ENCODE data around the gene MMS22L. TPM values are rescaled to one million over a fixed set of nuclear protein-coding genes. Genes with fewer than 3 reads are reported as not detected.

MMS22L gene
- total and polyA plus RNA-seq, 5 donors = 0.84 to 4.9 (median 3.7) TPM

DNA sequence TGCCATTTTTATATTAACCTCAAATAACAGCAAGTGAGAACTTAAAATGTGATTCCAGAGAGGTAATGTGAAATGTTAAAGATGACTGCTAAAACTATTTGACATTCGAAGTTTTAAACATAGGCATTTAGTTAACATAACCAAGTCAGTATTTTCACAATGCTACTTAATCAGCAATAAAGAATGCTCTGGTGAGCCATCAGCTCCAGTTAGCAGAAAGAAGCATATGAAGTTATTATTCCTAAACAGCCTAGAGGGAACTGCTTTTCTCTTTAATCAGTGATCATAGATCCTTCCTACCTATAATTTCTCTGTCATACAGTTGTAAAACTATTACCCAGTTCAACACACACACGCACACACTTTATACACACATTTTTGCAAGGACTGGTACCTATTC, 60.1 kb downstream of the MMS22L start:
- H3K27ac ChIP-seq (ENCODE audit: low read length) = no peak overlapping the region
- ATAC-seq = no peak
- no peaks in the 10 kb centered on the region for H3K4me1 ChIP-seq (ENCODE audit: control insufficient read depth, insufficient read depth, low read length)
- WGBS = 99% methylated on average over 2 of the region's 2 CpGs
- intact Hi-C loops (cut with DNase I) = no loop called here
- DNase-seq = no peak
- H3K4me3 ChIP-seq (ENCODE audit: low read length) = no peak overlapping the region
- H3K27me3 ChIP-seq (ENCODE audit: control insufficient read depth, insufficient read depth) = no peaks in the 10 kb centered on the region
- H3K9me3 ChIP-seq (ENCODE audit: control insufficient read depth, low read length) = no peaks in the 10 kb centered on the region

DNA sequence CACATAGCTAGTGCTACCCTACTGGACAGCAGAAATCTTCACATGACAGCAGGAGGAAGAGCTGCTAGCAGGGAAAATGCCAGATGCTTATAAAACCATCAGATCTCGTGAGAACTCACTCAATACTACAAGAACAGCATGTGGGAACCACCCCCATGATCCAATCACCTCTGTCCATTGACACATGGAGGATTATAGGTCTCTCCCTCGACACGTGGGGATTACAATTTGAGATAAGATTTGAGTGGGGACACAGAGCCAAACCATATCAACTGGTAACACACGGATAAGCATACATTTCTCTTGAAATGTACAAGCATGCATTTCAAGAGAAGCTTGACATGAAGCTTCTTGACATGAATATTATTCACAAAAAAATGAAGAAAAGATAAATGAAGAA, 64.1 kb downstream of the MMS22L start:
- Histone ChIP-seq H3K9me3 (ENCODE audit: control insufficient read depth, low read length) (no peaks in the 10 kb centered on the region), H3K4me1 (ENCODE audit: control insufficient read depth, insufficient read depth, low read length) (no peaks in the 10 kb centered on the region), H3K27ac (ENCODE audit: low read length) (no peak overlapping the region), H3K4me3 (ENCODE audit: low read length) (no peak overlapping the region), H3K27me3 (ENCODE audit: control insufficient read depth, insufficient read depth) (no peaks in the 10 kb centered on the region)
- intact Hi-C loops (cut with DNase I) = no loop called here
- DNase-seq = no peak
- ATAC-seq = no peak
- 66% methylated on average over 4 of the region's 4 CpGs for WGBS

DNA sequence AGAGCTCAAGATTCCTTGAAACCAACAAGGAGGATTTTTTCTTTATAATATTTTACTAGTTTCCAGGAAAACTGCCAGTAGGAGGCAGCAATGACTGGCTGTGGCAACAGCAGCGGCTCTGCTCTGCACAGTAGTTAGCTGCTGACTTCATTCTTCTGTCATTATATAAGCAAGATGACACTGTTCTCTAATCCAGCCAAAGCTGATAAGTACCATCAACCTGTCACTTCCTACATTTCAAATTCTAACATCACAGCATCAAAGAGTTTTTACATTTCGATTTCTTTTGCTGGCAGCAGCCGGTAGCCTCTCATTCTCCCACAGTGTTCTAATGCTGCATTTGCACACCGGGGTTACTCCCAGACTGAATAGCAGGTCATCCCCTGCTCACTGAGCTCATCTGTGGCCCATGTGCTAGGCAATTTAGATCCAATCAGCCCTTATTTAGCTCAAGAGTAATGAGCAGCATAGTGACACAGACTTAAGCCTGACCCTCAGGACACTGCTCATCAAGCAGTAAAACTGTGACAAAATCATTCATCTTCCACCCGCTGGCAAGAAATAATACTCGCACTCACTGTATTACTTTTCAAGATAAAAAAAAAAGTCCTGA, 67.8 kb downstream of the MMS22L start:
- 59% methylated on average over 6 of the region's 6 CpGs for WGBS
- intact Hi-C loops (cut with DNase I) = no loop called here
- ATAC-seq (peak in 1 of 2 donors; percentile 68), DNase-seq (peak in 2 of 3 donors; percentile 11 to 59)
- Histone ChIP-seq H3K27ac (ENCODE audit: low read length) (no peak overlapping the region), H3K4me1 (ENCODE audit: control insufficient read depth, insufficient read depth, low read length) (no peaks in the 10 kb centered on the region), H3K4me3 (ENCODE audit: low read length) (no peak overlapping the region), H3K27me3 (ENCODE audit: control insufficient read depth, insufficient read depth) (no peaks in the 10 kb centered on the region), H3K9me3 (ENCODE audit: control insufficient read depth, low read length) (no peaks in the 10 kb centered on the region)

GRCh38 chr6:97214671-97215070, 68.3 kb downstream of the MMS22L start:
- intact Hi-C loops (cut with DNase I) = no loop called here
- no peak for ATAC-seq
- WGBS = 59% methylated on average over 2 of the region's 2 CpGs
- Histone ChIP-seq H3K9me3 (ENCODE audit: control insufficient read depth, low read length) (no peaks in the 10 kb centered on the region), H3K27ac (ENCODE audit: low read length) (no peak overlapping the region), H3K27me3 (ENCODE audit: control insufficient read depth, insufficient read depth) (no peaks in the 10 kb centered on the region), H3K4me1 (ENCODE audit: control insufficient read depth, insufficient read depth, low read length) (no peaks in the 10 kb centered on the region), H3K4me3 (ENCODE audit: low read length) (no peak overlapping the region)
- DNase-seq = no peak

DNA sequence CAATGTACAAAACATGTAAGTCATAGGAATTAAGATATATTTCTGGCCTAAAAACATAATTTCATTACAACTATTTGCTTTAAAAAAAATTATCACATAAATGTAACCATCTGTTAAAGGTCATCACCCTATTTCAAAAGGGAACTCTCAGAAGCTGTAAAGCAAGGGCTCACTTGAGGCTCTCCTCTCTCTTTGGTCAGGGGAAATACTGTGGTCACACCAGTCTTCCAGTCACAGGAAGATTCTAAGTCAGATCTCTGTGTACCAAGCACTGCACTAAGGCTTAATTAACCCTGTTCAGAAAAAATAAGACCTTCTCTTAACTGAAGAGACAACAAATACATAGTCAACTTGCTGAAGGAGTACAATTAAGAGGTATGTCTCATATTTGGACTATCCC, 75.6 kb downstream of the MMS22L start:
- H3K27me3 ChIP-seq (ENCODE audit: control insufficient read depth, insufficient read depth) = no peaks in the 10 kb centered on the region
- no peak for DNase-seq
- no peaks in the 10 kb centered on the region for H3K4me1 ChIP-seq (ENCODE audit: control insufficient read depth, insufficient read depth, low read length)
- intact Hi-C loops (cut with DNase I) = no loop called here
- H3K9me3 ChIP-seq (ENCODE audit: control insufficient read depth, low read length) = no peaks in the 10 kb centered on the region
- H3K27ac ChIP-seq (ENCODE audit: low read length) = no peak overlapping the region
- no peak overlapping the region for H3K4me3 ChIP-seq (ENCODE audit: low read length)
- ATAC-seq = no peak

DNA sequence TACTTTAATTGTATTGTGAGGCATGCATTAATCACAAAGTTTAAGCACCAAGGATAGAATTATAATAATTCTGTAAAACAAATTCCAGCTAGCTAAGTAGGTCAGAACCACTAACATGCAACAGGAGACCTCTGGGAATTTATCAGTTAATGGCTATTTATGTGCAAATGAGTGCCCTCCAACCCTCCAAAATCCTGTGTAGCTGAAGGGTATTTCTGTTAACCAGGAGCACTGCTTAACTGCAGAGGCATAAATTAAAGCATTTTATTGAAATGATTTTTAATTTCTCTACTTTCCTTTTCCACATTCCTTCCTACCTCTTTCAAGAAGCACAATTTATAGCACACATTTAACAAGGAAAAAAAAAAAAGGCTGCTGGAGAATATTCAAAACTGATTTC, 77.0 kb downstream of the MMS22L start:
- Histone ChIP-seq H3K4me1 (ENCODE audit: control insufficient read depth, insufficient read depth, low read length) (no peaks in the 10 kb centered on the region), H3K4me3 (ENCODE audit: low read length) (no peak overlapping the region), H3K27me3 (ENCODE audit: control insufficient read depth, insufficient read depth) (no peaks in the 10 kb centered on the region), H3K9me3 (ENCODE audit: control insufficient read depth, low read length) (no peaks in the 10 kb centered on the region), H3K27ac (ENCODE audit: low read length) (no peak overlapping the region)
- intact Hi-C loops (cut with DNase I) = no loop called here
- DNase-seq = no peak
- ATAC-seq = no peak

- H3K4me1 ChIP-seq (ENCODE audit: control insufficient read depth, insufficient read depth, low read length) = no peaks in the 10 kb centered on the region
- ATAC-seq (no peak), DNase-seq (no peak)
- no peak overlapping the region for H3K27ac ChIP-seq (ENCODE audit: low read length)
- WGBS = 63% methylated on average over 3 of the region's 3 CpGs
- H3K4me3 ChIP-seq (ENCODE audit: low read length) = no peak overlapping the region
- H3K9me3 ChIP-seq (ENCODE audit: control insufficient read depth, low read length) = no peaks in the 10 kb centered on the region
- H3K27me3 ChIP-seq (ENCODE audit: control insufficient read depth, insufficient read depth) = no peaks in the 10 kb centered on the region
- intact Hi-C loops (cut with DNase I) = no loop called here
These were observed 79.7 kb downstream of the MMS22L start for GRCh38 chr6:97203343-97203742.

DNA sequence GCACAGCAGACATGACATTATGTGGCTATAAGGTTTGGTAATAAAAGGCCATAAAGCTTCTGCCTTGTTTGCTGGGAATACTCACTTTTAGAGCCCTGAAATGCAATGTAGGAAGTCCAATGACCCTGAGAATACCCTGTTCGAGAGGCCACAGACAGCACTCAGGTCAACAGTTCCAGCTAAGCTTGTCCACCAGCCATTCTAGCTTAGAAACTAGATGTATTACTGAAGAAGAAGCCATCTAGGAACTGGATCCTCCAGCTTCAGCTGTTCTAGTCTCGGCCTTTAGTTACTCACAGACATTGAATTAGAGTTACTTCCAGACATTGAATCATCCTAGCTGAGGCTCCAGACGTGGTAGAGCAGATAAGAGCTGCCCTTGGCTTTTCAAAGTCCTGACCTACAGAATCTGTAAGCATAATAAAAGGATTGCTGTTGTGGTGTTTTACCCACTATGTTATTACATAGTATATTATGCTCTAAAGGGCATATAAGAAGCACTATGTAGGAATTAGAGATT, 84.9 kb downstream of the MMS22L start:
- H3K4me1 ChIP-seq (ENCODE audit: control insufficient read depth, insufficient read depth, low read length) = no peaks in the 10 kb centered on the region
- H3K27me3 ChIP-seq (ENCODE audit: control insufficient read depth, insufficient read depth) = no peaks in the 10 kb centered on the region
- intact Hi-C loops (cut with DNase I) = no loop called here
- H3K27ac ChIP-seq (ENCODE audit: low read length) = no peak overlapping the region
- no peak for DNase-seq
- H3K4me3 ChIP-seq (ENCODE audit: low read length) = no peak overlapping the region
- ATAC-seq = no peak
- WGBS = 77% methylated on average over 3 of the region's 3 CpGs
- no peaks in the 10 kb centered on the region for H3K9me3 ChIP-seq (ENCODE audit: control insufficient read depth, low read length)

DNA sequence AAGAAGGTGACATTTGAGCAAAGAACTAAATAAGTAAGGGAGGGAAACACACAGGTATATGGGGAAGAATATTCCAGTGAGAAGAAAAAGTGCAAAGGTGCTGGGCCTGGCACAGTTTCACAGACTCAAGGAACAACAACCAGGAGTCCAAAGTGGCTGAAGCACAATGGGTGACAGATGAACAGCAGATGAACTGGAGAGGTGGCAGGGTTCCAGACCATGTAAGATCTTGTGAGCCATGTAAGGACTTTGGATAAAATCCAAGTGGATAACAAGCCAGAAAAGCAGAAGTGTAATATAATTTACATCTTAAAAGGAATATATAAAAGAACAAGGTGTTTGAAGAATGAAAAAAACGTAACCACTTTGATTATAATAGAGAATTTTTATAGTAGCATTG, 87.9 kb downstream of the MMS22L start:
- H3K4me3 ChIP-seq (ENCODE audit: low read length) = no peak overlapping the region
- intact Hi-C loops (cut with DNase I) = no loop called here
- DNase-seq (no peak), ATAC-seq (no peak)
- H3K9me3 ChIP-seq (ENCODE audit: control insufficient read depth, low read length) = no peaks in the 10 kb centered on the region
- no peak overlapping the region for H3K27ac ChIP-seq (ENCODE audit: low read length)
- no peaks in the 10 kb centered on the region for H3K27me3 ChIP-seq (ENCODE audit: control insufficient read depth, insufficient read depth)
- H3K4me1 ChIP-seq (ENCODE audit: control insufficient read depth, insufficient read depth, low read length) = no peaks in the 10 kb centered on the region
- WGBS = 83% methylated on average over 1 of the region's 1 CpG

DNA sequence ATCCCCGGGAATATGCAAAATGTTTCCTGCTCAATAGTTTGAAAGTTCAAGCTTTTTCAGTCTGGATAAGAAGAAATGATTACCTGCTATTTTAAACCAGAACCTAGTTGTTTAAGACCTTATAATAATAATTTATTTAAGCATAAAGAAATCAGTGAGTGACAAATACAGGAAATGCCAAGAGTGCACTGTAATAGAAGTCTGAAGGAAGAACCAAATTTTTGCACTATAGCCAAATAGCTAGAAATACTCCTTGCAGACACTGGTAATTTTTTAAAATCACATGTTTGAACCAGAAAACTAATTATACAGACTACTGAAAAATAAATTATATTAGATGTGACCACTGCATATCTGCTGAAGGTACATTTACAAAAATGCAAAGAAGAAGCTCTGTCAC, 93.2 kb downstream of the MMS22L start:
- DNase-seq (no peak), ATAC-seq (no peak)
- intact Hi-C loops (cut with DNase I) = loop anchor here in 3 of 4 donors (5.0 to 10.0 kb wide), 3 partner anchors 203 to 208 kb away; no protein-coding TSS in a partner anchor
- 51% methylated on average over 1 of the region's 1 CpG for WGBS
- H3K4me3 ChIP-seq (ENCODE audit: low read length) = no peak overlapping the region
- no peaks in the 10 kb centered on the region for H3K9me3 ChIP-seq (ENCODE audit: control insufficient read depth, low read length)
- no peaks in the 10 kb centered on the region for H3K4me1 ChIP-seq (ENCODE audit: control insufficient read depth, insufficient read depth, low read length)
- no peaks in the 10 kb centered on the region for H3K27me3 ChIP-seq (ENCODE audit: control insufficient read depth, insufficient read depth)
- no peak overlapping the region for H3K27ac ChIP-seq (ENCODE audit: low read length)

DNA sequence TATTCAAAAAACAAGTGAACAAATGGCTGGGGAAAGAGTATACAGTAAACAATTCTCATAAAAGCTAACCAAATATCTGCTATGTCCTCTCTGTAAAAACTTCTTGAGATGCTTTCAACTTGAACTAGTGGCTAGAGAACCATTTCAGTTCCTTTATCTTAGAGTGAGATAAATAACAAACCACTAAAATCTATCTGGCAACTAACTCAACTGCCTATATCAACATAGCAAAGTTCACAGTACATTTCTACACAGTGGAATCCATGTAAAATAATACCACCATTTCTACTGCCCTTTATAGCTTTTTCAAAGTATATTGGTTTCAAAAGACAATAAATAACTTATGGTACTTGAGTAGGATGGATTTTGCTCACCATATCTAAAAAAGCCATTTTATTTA, 95.1 kb downstream of the MMS22L start:
- DNase-seq (no peak), ATAC-seq (no peak)
- H3K27ac ChIP-seq (ENCODE audit: low read length) = no peak overlapping the region
- intact Hi-C loops (cut with DNase I) = loop anchor here in 3 of 4 donors (5.0 to 10.0 kb wide), 3 partner anchors 204 to 209 kb away; no protein-coding TSS in a partner anchor
- no peaks in the 10 kb centered on the region for H3K9me3 ChIP-seq (ENCODE audit: control insufficient read depth, low read length)
- no peaks in the 10 kb centered on the region for H3K4me1 ChIP-seq (ENCODE audit: control insufficient read depth, insufficient read depth, low read length)
- no peak overlapping the region for H3K4me3 ChIP-seq (ENCODE audit: low read length)
- no peaks in the 10 kb centered on the region for H3K27me3 ChIP-seq (ENCODE audit: control insufficient read depth, insufficient read depth)

Data from right cardiac atrium (tissue), 5 donors.